HG03520 (cell line): ENCODE measurements around the gene CYS1.
"Not testable (repeated sequence)": the region's sequence is repeated elsewhere in the genome, so short reads cannot be mapped to it uniquely, and the experiment has no call there.

Experiments used
- ATAC-seq: cut with Tn5 transposase; IDR thresholded peaks from one replicate; pipeline ENCODE4 v1.9.1; 2021; ENCODE audit warnings: mild to moderate bottlenecking, moderate library complexity; ENCODE audit not compliant: unreplicated experiment

Gene CYS1

GRCh38 chr2:10079870-10080535, at the start of gene CYS1:
Gene CYS1 (minus strand): TSS chr2:10080411. CDS start chr2:10080223, 188 bp downstream.
- no peak for ATAC-seq

- ATAC-seq: no peak
These were observed 49.3 kb upstream of the CYS1 start for GRCh38 chr2:10129490-10129889.

- ATAC-seq: no peak
These were observed 48.2 kb upstream of the CYS1 start for GRCh38 chr2:10128420-10128819.

GRCh38 chr2:10126632-10127026, 46.4 kb upstream of the CYS1 start:
- no peak for ATAC-seq

DNA sequence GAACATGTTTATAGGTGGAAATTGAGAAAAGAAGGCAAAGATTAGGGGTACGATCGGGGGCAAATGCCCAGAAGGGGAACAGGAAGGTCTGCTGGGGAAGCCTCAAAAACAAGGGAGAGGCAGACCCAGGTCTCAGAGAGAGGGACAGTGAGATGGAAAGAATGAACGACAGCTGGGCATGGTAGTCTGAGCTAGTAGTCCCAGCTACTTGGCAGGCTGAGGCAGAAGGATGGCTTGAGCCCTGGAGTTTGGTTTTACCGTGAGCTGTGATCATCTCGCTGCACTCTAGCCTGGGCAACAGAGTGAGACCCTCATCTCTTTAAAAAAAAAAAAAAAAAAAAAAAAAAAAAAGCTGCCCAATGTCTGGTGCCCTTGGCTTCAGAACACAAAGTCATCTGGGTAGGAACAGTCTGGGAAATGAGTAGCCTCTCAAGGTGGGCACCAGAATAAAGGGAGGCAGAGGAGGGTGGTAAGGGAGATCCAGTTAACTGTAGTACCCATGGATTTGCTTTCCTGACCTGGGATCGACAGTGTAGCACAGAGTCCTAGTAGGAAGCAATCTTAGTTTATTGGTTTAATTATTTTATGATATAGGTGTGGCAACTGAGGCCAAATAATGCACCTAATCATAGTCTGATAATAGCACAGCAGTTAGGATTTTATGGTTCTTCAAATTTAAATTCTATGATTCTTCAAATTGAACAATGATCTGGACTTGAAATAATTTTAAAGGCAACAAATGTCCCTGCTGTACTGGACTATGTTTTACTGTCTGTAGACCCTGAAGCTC, 45.8 kb upstream of the CYS1 start:
- ATAC-seq: no peak

GRCh38 chr2:10124538-10125045, 44.4 kb upstream of the CYS1 start:
- ATAC-seq: no peak

GRCh38 chr2:10123281-10123680, 43.1 kb upstream of the CYS1 start:
- no peak for ATAC-seq

- ATAC-seq: peak; percentile 68
These were observed 42.5 kb upstream of the CYS1 start, which contains the start of gene RRM2 for GRCh38 chr2:10122500-10123280. Gene RRM2 (plus strand): TSS chr2:10122739. CDS start chr2:10122799, 60 bp downstream.

DNA sequence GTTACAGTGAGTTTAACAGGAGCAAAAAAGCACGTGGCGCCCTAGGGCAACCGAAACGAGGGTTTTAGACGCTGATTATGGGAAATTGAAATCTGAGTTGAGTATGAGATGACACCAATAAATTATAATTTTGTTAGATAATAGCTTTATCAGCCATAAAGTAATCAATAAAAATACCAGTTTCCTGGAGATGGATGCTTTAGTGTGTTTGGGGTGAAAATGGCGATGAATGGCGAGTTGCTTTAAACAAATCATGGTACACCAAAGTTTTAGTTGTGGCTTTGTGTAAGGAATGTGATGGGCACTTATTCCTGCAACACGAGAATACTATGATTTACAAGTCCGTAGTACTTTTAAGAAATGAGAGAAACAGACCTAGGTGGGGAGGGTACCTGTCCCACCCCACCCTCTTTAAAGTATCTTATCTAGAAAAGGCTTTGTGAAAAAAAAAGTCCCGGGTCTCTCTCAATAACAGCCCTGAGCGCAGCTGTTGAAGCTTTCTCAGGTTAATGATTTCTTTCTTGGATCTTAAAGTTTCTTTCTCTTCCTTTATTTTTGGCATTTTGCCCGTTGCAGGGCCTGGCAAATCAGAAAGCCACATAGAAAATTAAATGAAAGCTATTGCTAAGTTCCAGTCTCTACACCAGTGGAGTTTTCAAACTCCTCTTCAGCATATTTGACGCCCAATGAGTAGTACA, 40.8 kb upstream of the CYS1 start:
- no peak for ATAC-seq

DNA sequence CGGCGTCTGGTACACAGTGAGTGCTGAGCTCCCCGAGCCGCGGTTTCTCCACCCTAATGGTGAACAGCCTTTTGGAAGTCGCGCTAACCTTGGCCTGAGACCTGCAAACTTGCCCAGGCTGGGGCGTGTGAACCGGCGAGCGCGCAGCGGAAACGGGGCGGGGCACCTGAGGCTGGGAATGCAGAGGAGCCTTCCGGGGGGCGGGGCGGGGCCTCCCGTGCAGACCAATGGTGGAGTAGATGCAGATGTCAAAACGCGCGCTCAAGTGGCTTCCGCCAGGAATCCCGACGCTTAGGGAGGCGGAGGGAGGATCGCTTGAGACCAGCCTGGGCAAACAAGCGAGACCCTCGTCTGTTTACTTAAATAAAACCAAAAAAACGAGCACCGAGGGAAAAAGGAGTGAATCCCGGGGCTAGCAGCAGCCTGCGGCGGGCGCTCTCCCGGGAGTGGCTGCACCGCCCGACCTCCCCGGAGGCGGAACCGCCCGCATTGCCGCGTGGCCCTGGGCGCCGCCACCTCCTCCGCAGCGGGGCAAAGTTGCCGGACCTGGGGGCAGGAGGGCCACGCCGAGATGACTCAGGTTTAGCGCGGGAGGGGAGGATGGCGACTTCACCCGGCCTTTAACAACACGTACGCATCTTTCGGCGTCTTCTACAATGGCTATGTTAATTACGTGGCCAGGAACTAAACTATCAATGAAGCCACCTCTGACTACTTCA, 40.1 kb upstream of the CYS1 start:
- ATAC-seq: peak; percentile 48

DNA sequence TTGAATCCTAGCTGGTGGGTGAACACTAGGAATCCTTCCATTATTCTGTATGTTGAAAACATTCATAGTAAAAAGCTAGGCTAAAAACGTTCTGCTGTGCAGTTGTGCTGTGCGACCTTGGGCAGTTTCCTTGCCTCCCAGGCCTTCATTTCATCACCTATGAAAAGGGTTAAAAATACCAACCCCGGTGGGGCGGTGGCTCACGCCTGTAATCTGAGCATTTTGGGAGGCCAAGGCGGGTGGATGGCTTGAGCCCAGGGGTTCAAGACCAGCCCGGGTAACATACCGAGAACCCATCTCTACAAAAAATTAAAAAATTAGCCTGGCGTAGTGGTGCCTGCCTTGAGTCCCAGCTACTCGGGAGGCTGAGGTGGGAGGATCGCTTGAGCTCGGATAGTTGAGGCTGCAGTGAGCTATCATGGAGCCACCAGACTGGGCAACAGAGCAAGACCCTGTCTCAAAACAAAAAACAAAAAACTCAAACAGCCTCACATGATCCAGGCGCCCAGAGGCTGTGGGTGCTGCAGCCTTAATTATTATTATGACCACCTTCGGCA, 39.5 kb upstream of the CYS1 start:
- ATAC-seq: no peak

DNA sequence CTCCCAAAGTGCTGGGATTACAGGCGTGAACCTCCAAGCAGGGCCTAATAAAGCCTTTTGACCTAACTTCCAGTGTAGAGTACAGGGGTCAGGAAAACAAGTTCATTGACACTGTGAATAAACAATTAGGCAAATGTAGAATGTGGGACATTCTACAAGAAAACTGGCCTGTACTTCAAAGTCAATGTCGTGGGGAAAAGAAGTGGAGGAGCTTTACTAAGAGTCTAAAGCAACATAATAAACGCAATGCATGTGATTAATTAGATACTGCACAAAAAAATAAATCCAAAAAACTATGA, 38.8 kb upstream of the CYS1 start:
- ATAC-seq: no peak

GRCh38 chr2:10109311-10109710, 29.1 kb upstream of the CYS1 start:
- no peak for ATAC-seq

DNA sequence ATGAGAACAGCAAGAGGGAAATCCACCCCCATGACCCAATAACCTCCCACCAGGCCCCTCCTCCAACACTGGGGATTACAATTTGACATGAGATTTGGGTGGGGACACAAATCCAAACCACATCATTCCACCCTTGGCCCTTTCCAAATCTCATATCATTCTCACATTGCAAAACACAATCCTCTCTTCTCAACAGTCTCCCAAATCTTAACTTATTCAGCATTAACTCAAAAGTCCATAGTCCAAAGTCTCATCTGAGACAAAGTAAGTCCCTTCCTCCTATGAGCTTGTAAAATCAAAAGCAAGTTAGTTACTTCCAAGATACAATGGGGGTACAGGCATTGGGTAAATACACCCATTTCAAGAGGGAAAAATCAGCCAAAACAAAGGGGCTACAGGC, 24.7 kb upstream of the CYS1 start:
- not testable (repeated sequence) for ATAC-seq

DNA sequence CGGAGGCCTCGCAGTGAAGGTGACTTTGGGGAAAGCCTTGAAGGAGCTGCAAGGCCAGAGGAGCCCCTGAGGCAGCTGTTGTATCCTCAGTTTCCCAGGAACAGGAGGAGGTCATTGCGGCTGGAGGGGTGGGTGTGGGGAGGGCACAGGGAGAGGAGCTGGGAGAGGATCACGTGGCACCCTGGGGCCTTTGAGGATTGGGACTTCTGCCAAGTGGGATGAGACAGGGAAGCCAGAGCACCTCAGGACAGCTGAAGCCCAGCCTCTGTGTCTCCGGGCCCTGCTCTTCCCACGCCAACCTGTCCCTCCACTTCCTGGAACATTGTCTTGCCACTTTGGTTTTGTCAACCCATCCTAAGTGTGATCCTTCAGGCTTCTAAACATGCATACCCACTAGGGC, 23.0 kb upstream of the CYS1 start:
- ATAC-seq: no peak

DNA sequence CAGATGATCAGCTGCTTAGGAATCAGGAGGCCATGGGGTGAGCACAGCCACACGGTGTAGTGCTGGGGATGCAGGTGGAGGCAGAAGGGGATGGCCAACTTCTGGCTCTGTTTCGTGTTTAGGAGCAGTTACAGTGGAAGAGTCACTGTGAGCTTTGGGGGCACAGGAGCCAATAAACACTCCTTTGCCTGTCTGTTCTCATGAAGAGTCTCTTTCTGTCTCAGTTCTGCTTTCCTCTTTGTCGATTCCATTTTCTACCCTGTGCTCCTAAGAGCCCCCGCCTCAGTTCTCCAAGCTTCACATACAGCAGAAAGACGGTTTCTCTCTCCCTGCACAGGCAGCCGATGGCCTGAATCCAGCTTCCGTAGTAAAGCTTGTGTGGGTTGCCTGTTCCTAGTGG, 21.3 kb upstream of the CYS1 start:
- no peak for ATAC-seq

GRCh38 chr2:10097352-10098148, 17.3 kb upstream of the CYS1 start:
- ATAC-seq: peak; percentile 71

DNA sequence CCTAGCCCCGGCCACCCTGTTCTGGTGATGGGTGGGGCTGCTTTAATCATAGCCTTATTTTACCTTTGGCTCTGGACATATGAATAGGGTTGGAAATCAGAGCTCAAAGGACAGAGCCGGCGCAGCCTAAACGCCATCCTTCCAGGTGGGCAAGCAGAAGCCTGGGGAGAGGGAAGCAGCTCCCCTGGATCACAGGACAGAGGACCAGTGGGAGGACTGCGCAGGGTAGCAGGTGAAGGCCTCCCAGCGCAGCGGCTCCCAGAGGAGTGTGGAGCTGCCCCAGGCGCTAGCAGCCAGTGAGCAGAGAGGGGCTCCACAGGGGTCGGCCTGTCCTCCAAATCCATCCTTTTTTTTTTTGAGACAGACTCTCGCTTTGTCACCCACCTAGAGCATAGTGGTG, 16.4 kb upstream of the CYS1 start:
- ATAC-seq: no peak

GRCh38 chr2:10095175-10095574, 15.0 kb upstream of the CYS1 start:
- ATAC-seq: no peak
